DND-41 (cell line): Measurements from ENCODE around the gene KLF17.

Experiments
- EZH2 ChIP-seq: IDR thresholded peaks from 3 replicates; pipeline ENCODE4 v1.6.1; 2012; ENCODE audit warnings: borderline replicate concordance, low read depth, mild to moderate bottlenecking, moderate library complexity, low read length, inconsistent platforms; ENCODE audit not compliant: severe bottlenecking
- TF ChIP-seq, protein P1 (sequence below): IDR thresholded peaks from 2 replicates; pipeline ENCODE4 v1.5.1; 2012; ENCODE audit warnings: borderline replicate concordance, low read length, moderate library complexity, mild to moderate bottlenecking; ENCODE audit not compliant: poor library complexity, severe bottlenecking; ENCODE audit errors: extremely low read depth

DNA sequence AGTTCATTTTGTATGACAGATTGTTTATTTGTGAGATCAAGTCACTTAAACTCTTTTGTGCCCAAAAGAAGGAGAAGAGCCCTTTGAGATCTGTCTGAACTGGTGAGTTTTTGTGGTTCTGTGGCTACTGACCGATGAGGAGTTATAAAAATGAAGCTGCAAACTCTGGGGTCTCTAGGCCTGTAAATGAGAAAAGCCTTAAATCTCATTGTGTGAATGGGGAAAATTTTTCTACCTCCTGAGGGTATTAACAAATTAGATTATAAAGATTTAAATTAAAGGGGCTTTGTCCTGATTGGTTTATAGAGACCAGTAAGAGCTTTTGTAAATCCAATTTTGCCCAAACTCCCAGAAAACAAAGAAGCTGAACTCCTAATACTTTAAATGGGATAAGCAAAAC, 9.7 kb upstream of the KLF17 start:
- no peak for TF ChIP-seq EZH2
- TF ChIP-seq, protein P1, sequence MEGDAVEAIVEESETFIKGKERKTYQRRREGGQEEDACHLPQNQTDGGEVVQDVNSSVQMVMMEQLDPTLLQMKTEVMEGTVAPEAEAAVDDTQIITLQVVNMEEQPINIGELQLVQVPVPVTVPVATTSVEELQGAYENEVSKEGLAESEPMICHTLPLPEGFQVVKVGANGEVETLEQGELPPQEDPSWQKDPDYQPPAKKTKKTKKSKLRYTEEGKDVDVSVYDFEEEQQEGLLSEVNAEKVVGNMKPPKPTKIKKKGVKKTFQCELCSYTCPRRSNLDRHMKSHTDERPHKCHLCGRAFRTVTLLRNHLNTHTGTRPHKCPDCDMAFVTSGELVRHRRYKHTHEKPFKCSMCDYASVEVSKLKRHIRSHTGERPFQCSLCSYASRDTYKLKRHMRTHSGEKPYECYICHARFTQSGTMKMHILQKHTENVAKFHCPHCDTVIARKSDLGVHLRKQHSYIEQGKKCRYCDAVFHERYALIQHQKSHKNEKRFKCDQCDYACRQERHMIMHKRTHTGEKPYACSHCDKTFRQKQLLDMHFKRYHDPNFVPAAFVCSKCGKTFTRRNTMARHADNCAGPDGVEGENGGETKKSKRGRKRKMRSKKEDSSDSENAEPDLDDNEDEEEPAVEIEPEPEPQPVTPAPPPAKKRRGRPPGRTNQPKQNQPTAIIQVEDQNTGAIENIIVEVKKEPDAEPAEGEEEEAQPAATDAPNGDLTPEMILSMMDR, result no peak
